ENCODE results near the gene NCL.
A peak's percentile ranks its signal among the peaks of the same experiment; 100 is the strongest.

Gene NCL

DNA sequence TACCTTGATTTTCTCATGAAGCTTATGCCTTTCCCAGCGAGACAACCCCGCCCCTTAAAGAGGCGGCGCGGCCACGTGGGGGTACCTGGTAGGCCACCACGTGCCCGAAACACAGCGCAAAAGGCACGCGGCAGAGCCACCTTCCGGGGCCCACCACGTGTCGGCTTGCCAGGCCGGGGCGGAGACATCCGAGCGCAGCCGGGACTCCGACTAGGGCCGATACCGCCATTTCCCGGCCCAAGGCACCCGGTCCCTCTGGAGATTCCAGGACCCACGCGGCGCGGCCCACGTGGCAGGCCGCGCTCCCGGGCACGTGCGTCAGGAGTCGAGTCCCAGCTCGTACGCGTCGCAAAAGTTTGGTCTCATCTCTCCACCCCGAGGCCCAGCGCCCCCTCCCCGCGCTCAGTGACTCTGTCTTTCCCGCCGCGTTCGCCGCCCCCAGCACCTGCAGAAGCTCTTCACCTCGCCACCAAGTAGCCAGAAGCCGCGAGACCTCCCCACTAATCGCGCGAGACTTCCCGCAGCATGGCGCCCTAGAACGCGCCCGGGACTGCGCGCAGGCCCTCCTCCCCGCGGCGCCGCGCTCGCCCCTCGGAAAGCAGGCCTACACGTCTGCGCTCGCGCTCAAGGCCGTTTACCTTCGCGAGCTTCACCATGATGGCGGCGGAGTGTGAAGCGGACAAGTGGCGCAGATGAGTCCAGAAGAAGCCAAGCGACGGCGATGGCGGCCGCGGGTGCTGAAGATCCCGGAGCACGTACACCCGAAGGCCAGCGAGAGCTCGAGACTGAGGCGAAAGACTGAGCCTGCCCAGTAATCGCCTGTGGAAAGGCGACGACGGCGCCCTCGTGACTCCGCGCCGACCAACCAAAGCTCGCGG is at the start of gene NCL:
TSS of gene NCL (minus strand) at position 787 of the 878 bp plus-strand sequence. CDS start at position 656, 131 bp downstream.
- DNase-seq (ENCODE audit: low spot score): peak; percentile 95

- no peak for DNase-seq (ENCODE audit: low spot score)
These were observed 49.5 kb upstream of the NCL start for GRCh38 chr2:231513746-231514224.

GRCh38 chr2:231512222-231512621 is 47.9 kb upstream of the NCL start:
- DNase-seq (ENCODE audit: low spot score): no peak

GRCh38 chr2:231503766-231504165 is 39.5 kb upstream of the NCL start:
- no peak for DNase-seq (ENCODE audit: low spot score)

- DNase-seq (ENCODE audit: low spot score): no peak
These were observed 38.3 kb upstream of the NCL start for GRCh38 chr2:231502596-231502995.

GRCh38 chr2:231497651-231498050 is 33.4 kb upstream of the NCL start:
- DNase-seq (ENCODE audit: low spot score): no peak

- DNase-seq (ENCODE audit: low spot score): no peak
These were observed 30.4 kb upstream of the NCL start for GRCh38 chr2:231494669-231495068.

DNA sequence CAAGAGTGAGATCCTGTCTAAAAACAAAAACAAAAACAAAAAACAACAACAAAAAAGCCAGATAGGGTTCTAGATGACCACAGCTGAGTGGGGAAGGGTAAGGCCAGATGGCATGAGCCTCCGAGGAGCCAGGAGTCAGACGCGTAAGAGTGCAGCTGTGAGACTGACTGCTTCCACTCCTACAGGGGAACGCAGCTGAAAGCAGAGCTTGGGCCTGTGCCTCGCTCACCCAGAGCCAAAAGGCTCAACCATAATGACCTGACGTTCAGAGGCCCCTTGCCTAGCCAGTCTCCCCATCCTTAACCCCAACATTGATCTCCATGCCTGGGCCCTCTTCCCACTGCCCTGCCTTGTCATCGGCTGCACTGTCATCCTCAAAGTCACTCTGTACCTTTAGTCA is 26.5 kb upstream of the NCL start:
- DNase-seq (ENCODE audit: low spot score): no peak

DNA sequence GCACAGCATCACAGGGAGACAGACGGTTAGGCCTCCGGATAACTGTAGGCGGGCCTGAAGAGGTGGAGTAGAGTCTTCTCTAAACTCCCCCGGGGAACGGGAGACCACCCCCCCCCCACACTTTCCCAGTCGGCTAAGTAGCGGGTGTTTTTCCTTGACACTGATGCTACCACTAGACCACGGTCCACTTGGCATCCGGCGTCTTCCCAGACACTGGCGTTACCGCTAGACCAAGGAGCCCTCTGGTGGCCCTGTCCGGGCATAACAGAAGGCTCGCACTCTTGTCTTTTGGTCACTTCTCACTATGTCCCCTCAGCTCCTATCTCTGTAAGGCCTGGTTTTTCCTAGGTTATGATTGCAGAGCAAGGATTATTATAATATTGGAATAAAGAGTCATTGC is 25.7 kb upstream of the NCL start:
- DNase-seq (ENCODE audit: low spot score): no peak

- DNase-seq (ENCODE audit: low spot score): no peak
These were observed 24.0 kb upstream of the NCL start for GRCh38 chr2:231488331-231488730.

DNA sequence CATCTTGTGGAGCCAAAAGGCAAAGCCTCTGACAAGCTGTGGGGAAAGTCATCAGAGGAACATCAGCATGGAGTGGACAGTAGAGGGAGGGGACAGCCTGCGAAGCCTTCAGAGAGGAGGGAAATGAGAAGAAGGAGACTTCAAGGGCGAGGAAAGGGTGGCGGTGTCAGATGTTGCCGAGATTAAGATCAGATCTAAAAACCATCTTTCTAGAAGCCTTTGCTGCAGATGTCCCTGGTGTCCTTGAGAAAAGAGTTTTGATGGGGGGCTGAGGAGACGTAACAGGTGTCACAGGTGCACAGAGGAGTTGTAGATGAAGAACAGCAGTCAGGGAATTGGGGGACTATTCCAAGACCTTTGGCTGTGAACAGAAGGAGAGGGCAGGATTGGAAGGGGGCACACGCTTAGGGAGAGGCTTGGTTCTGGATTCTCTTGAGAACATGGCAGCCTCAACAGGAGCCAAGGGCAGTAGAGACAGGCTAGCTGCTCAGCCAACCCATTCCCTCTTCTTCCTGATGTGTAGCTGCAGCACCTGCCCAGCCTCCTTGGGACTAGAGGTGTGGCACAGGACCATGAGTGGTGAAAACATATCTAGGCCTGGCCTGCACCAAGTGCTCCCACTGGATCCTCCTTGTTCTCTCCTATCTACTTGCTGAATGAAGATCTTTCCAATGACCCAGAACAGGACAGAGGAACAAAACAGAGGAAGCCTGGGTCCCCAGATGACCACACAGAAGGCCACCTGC is 22.7 kb upstream of the NCL start:
- DNase-seq (ENCODE audit: low spot score): no peak

- no peak for DNase-seq (ENCODE audit: low spot score)
These were observed 19.4 kb upstream of the NCL start for GRCh38 chr2:231483398-231484329.

DNA sequence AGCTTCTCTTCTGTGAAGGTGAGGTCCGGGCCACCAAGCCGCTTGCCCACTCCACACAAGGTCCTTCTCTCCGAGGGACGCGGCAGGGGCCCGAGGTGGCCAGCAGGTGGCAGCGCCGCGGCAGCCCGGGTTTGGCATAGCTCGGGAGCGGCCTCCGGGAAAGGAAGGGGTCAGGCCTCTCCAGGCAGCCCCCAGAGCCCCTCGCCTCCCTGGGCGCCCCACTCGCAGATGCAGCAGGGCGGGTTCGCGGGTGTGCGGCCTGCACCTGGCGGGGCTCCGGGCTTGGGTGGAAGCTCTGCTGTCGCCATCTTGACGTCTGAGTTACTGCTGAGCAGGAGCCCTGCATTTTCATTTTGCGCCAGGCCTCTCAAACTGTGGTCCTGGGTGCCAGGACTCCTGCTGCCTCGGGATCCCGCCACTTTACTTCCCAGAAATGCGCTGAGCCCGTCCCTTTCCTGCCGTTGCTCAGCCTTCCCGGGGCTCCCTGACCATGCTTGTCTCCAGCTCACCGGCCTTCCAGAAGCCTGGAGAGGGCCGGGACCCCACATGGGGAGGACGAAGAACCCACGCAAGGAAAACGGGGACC is 18.6 kb upstream of the NCL start:
- DNase-seq (ENCODE audit: low spot score): peak; percentile 17

- DNase-seq (ENCODE audit: low spot score): no peak
These were observed 16.5 kb upstream of the NCL start for GRCh38 chr2:231480781-231481180.

GRCh38 chr2:231479455-231479854 is 15.2 kb upstream of the NCL start:
- DNase-seq (ENCODE audit: low spot score): no peak

- DNase-seq (ENCODE audit: low spot score): no peak
These were observed 12.6 kb upstream of the NCL start for GRCh38 chr2:231476920-231477319.

- DNase-seq (ENCODE audit: low spot score): no peak
These were observed 11.7 kb upstream of the NCL start for GRCh38 chr2:231475965-231476364.

DNA sequence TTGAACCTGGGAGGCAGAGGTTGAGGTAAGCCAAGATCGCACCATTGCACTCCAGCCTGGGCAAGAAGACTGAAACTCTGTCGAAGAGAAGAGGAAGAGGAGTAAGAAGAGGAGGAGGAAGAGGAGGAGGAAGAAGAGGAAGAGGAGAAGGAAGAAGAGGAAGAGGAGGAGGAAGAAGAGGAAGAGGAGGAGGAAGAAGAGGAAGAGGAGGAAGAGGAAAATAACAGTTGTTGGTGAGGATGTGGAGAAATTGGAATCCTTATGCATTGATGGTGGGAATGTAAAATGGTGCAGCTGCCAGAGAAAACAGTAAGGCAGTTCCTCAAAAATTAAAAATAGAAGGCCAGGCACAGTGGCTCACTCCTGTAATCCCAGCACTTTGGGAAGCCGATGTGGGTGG is 8.5 kb upstream of the NCL start:
- no peak for DNase-seq (ENCODE audit: low spot score)

DNA sequence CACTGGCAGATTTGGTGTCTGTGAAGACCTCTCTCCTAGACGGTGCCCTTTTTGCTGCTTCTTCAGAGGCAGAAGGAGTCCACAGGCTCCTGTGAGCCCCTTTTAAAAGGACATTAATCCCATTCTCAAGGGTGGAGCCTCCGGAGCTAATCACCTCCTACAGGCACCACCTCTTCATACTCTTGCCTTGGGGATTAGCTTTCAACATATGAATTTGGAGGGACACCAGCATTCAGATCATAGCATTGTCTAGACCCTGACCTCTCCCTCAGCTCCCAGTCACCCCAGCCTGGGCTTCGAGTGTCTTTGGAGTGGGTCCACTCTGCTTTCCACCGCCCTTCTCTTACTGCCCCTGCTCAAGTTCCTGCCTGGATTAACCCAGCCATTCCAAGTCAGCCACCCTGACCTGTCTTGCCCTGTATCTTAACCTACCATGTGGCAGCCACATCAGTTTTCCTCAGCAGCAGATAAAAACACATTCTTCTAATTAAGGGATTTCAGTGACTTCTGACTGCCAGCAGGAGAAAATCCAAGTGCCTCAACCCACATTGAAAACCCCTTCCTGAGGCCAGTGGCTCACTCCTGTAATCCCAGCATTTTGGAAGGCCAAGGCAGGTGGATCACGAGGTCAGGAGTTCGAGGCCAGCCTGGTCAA is 6.1 kb upstream of the NCL start:
- no peak for DNase-seq (ENCODE audit: low spot score)

GRCh38 chr2:231469583-231469950 is 5.3 kb upstream of the NCL start:
- DNase-seq (ENCODE audit: low spot score): no peak

All from SW480 (cell line).